Endodermal cell (in vitro differentiated cells): ENCODE data around the gene HS6ST1. TPM values are rescaled to one million over a fixed set of nuclear protein-coding genes. Genes with fewer than 3 reads are reported as not detected.

Experiments used
- DNase-seq: peaks from one replicate; pipeline ENCODE4 v3.0.0-alpha.2; 2017
- H3K27ac ChIP-seq: 2 replicates; pipeline ENCODE4 v1.5.1; 2013; ENCODE audit warnings: mild to moderate bottlenecking, low read depth, low read length, moderate library complexity
- H3K27me3 ChIP-seq: 2 replicates; pipeline ENCODE4 v1.6.1; 2013; ENCODE audit warnings: mild to moderate bottlenecking, low read length, moderate library complexity; ENCODE audit not compliant: insufficient read depth, control insufficient read depth, poor library complexity, severe bottlenecking
- H3K36me3 ChIP-seq: 2 replicates; pipeline ENCODE4 v1.7.0; 2013; ENCODE audit warnings: mild to moderate bottlenecking, low read length, moderate library complexity; ENCODE audit not compliant: control insufficient read depth, insufficient read depth
- H3K4me1 ChIP-seq: one replicate; pipeline ENCODE4 v1.7.0; 2013; ENCODE audit warnings: low read length; ENCODE audit not compliant: control insufficient read depth, insufficient read depth
- H3K4me3 ChIP-seq: 2 replicates; pipeline ENCODE4 v1.5.1; 2013; ENCODE audit warnings: mild to moderate bottlenecking, low read length, moderate library complexity
- H3K9ac ChIP-seq: 2 replicates; pipeline ENCODE4 v1.6.1; 2013; ENCODE audit warnings: mild to moderate bottlenecking, low read length, moderate library complexity; ENCODE audit not compliant: poor library complexity, severe bottlenecking; ENCODE audit errors: extremely low read depth
- H3K9me3 ChIP-seq: 2 replicates; pipeline ENCODE4 v1.6.1; 2013; ENCODE audit warnings: mild to moderate bottlenecking, low read length, moderate library complexity; ENCODE audit not compliant: control insufficient read depth
- H3K27ac Mint-ChIP-seq: 2 replicates; pipeline ENCODE4 v1.8.0; 2020; ENCODE audit warnings: mixed read lengths
- H3K27me3 Mint-ChIP-seq: 2 replicates; pipeline ENCODE4 v1.8.0; 2021; ENCODE audit warnings: mild to moderate bottlenecking, mixed read lengths; ENCODE audit not compliant: insufficient read depth
- H3K36me3 Mint-ChIP-seq: 2 replicates; pipeline ENCODE4 v1.8.0; 2020; ENCODE audit warnings: low read depth, mixed read lengths
- H3K4me1 Mint-ChIP-seq: 2 replicates; pipeline ENCODE4 v1.8.0; 2020; ENCODE audit warnings: mixed read lengths
- H3K4me3 Mint-ChIP-seq: 2 replicates; pipeline ENCODE4 v1.8.0; 2020; ENCODE audit warnings: mild to moderate bottlenecking, moderate library complexity, mixed read lengths
- H3K9me3 Mint-ChIP-seq: 2 replicates; pipeline ENCODE4 v1.8.0; 2020; ENCODE audit warnings: mild to moderate bottlenecking, mixed read lengths
- CTCF ChIP-seq: fragments of 200-600 bp; sonication (generic); conservative IDR thresholded peaks from 2 replicates; pipeline ENCODE4 v1.5.0; 2021; ENCODE audit warnings: antibody characterized with exemption, mild to moderate bottlenecking
- WGBS, 2 experiments: methylation state at CpG; one replicate each; pipeline versions ENCODE4 v1.1.5 to v1.1.7; 2013; ENCODE audit warnings: missing lambda C conversion rate in 2 of 2, mixed read lengths in 1 of 2; ENCODE audit not compliant: insufficient coverage in 1 of 2, insufficient read length in 1 of 2; 5-methylcytosine and 5-hydroxymethylcytosine counted together
- total RNA-seq, 2 donors: library from RNA; stranded (reverse); fragmentation: NEBNext Ultra II Directional in 1 of 2; extraction: Animal tissue kit (Norgen Biotek cat#: 25700) in 1 of 2; gene quantifications; 2 replicates in 1 of 2; 3 replicates in 1 of 2; pipeline ENCODE4 v1.2.1, GENCODE V29; 2021

The HS6ST1 gene
- total RNA-seq, 2 donors from 2014 or later, result 93.0 to 106 TPM

GRCh38 chr2:128315829-128316776 lies 2.6 kb downstream of the HS6ST1 start:
- no peak overlapping the region for H3K27ac Mint-ChIP-seq
- H3K4me3 Mint-ChIP-seq, result peak overlapping the region; percentile 95
- Histone ChIP-seq H3K4me1 (peaks cover 21% of the 10 kb centered on the region), H3K9ac (peak overlapping the region; percentile 77), H3K27me3 (no peaks in the 10 kb centered on the region), H3K27ac (no peak overlapping the region), H3K4me3 (peak overlapping the region; percentile 88), H3K36me3 (peaks cover 53% of the 10 kb centered on the region), H3K9me3 (no peaks in the 10 kb centered on the region)
- peak; percentile 53 for DNase-seq
- peaks cover 45% of the 10 kb centered on the region for H3K4me1 Mint-ChIP-seq
- WGBS, 2 experiments, result 80 to 89% methylated on average over 15 to 20 of the region's 20 CpGs
- no peak for TF ChIP-seq CTCF
- H3K9me3 Mint-ChIP-seq, result no peaks in the 10 kb centered on the region
- H3K36me3 Mint-ChIP-seq, result peaks cover 20% of the 10 kb centered on the region
- peaks cover 14% of the 10 kb centered on the region for H3K27me3 Mint-ChIP-seq

DNA sequence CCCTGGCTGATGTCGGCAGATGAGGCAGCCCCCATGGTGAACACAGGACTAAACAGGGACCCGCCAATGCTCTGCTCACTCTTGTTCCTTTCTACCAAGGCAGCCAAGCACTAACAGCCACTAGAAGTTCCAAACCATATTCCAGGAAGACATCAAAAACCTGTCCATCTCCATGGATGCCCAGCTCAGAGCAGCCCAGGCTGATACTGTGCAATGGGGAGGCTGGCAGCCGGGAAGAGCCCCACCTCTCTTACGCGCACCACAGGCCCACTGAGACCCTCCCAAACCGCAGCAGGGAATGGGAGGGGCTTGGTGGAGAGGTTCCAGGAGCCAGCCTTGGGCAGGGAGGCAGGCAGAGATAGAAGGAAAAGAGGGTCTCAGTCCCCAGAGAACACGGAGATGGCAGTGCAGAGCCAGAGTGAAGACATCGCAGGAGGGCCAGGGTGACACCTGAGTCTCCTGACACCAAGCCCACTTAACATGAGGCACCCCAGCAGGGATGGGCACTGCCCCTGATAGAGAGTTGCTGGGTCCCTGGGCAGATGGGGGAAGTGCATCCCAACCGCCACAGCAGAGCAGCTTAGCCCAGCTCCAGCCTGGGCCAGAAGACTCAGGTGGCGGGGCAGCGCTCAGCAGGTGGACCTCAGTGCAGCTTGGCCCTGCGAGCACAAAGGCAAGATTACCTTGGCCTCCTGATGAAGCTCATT lies 3.4 kb downstream of the HS6ST1 start:
- H3K4me3 ChIP-seq, result peak overlapping the region; percentile 88
- no peak overlapping the region for H3K9ac ChIP-seq
- H3K27ac ChIP-seq, result no peak overlapping the region
- peak; percentile 66 for DNase-seq
- peaks cover 6% of the 10 kb centered on the region for H3K27me3 Mint-ChIP-seq
- WGBS, 2 experiments, result 76 to 83% methylated on average over 3 to 12 of the region's 12 CpGs
- no peak for TF ChIP-seq CTCF
- no peaks in the 10 kb centered on the region for H3K9me3 Mint-ChIP-seq
- H3K4me1 Mint-ChIP-seq, result peaks cover 53% of the 10 kb centered on the region
- H3K4me1 ChIP-seq, result peaks cover 24% of the 10 kb centered on the region
- peaks cover 20% of the 10 kb centered on the region for H3K36me3 Mint-ChIP-seq
- H3K27ac Mint-ChIP-seq, result no peak overlapping the region
- peaks cover 60% of the 10 kb centered on the region for H3K36me3 ChIP-seq
- H3K4me3 Mint-ChIP-seq, result peak overlapping the region; percentile 95
- H3K9me3 ChIP-seq, result no peaks in the 10 kb centered on the region
- H3K27me3 ChIP-seq, result no peaks in the 10 kb centered on the region

DNA sequence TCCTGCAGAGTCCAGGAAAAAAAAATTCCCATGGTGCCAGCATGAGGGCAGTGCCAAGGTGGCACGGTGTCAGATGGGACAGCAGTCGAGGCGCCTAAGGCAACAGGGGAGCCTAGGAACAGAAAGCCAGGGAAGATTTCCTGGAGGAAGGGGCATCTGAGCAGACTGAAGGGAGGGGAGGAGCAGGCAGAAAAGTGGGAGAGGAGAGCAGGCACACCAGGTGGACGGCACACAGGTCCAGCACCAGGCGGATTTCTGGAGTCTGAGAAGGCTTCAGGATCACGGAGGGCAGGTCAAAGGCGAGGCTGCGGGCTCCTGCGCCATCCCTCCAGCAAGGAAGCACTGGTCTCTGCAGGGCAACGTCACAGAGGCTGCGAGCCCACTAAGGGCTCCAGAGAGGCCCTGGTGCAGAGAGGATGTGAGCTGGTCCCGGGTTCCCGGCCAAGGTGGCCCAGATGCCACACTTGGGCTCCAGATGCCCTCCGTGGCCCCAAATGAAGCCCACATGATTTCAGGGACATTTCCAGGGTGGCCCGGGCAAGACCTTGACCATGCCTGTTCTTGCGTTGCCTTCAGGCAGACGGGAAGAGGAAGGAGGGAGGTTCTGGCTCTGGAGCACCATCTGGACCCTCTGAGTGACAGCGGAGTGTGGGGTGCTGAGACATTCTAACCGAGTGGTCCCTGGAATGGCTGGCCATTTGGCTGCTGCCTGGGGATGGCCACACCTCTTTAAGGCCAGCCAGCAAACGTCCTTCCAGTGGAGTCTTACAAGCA lies 4.1 kb downstream of the HS6ST1 start:
- peak overlapping the region; percentile 95 for H3K4me3 Mint-ChIP-seq
- H3K27me3 ChIP-seq, result no peaks in the 10 kb centered on the region
- H3K9me3 ChIP-seq, result no peaks in the 10 kb centered on the region
- no peak overlapping the region for H3K27ac ChIP-seq
- H3K36me3 Mint-ChIP-seq, result peaks cover 23% of the 10 kb centered on the region
- H3K27ac Mint-ChIP-seq, result no peak overlapping the region
- TF ChIP-seq CTCF, result no peak
- H3K4me1 ChIP-seq, result peaks cover 30% of the 10 kb centered on the region
- WGBS, 2 experiments, result 94 to 96% methylated on average over 11 to 20 of the region's 20 CpGs
- H3K9me3 Mint-ChIP-seq, result no peaks in the 10 kb centered on the region
- peak overlapping the region; percentile 88 for H3K4me3 ChIP-seq
- H3K4me1 Mint-ChIP-seq, result peaks cover 60% of the 10 kb centered on the region
- peaks cover 67% of the 10 kb centered on the region for H3K36me3 ChIP-seq
- peaks cover 3% of the 10 kb centered on the region for H3K27me3 Mint-ChIP-seq
- no peak overlapping the region for H3K9ac ChIP-seq
- DNase-seq, result peak; percentile 39
